ENCODE data around the gene OR10H5. TPM values are rescaled to one million over a fixed set of nuclear protein-coding genes. Genes with fewer than 3 reads are reported as not detected.
A peak's percentile ranks its signal among the peaks of the same experiment; 100 is the strongest.

The OR10H5 gene
- total RNA-seq, 1 experiment from 2014 or later: not detected

DNA sequence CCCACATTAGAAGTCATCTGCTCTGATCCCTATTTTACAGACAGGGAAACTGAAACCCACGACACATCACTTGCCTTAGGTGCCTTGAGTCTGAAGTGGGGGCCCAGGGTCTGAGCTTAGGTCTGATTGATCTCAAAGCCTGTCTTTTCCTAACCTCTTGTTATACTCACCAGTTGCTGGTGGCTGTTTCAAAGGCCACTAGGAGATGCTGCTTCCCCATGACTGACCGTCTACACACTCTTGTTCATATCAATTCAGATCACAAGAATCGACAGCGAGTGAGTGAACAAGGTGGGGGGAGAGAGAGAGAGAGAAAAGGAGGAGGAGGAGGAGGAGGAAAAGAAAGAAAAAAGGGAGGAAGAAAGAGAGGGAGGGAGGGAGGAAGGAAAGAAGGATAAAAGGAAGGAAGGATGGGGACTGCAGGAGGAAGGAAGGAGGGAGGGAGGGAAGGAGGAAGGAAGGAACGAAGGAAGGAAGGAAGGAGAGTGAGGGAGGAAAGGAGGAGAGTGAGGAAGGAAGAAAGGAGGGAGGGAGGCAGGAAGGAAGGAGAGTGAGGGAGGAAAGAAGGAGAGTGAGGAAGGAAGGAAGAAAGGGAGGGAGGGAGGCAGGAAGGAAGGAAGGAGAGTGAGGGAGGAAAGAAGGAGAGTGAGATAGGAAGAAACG, 24.7 kb downstream of the OR10H5 start:
- H3K27ac Mint-ChIP-seq (ENCODE audit: unreplicated experiment): no peak overlapping the region
- TF ChIP-seq, protein P1, sequence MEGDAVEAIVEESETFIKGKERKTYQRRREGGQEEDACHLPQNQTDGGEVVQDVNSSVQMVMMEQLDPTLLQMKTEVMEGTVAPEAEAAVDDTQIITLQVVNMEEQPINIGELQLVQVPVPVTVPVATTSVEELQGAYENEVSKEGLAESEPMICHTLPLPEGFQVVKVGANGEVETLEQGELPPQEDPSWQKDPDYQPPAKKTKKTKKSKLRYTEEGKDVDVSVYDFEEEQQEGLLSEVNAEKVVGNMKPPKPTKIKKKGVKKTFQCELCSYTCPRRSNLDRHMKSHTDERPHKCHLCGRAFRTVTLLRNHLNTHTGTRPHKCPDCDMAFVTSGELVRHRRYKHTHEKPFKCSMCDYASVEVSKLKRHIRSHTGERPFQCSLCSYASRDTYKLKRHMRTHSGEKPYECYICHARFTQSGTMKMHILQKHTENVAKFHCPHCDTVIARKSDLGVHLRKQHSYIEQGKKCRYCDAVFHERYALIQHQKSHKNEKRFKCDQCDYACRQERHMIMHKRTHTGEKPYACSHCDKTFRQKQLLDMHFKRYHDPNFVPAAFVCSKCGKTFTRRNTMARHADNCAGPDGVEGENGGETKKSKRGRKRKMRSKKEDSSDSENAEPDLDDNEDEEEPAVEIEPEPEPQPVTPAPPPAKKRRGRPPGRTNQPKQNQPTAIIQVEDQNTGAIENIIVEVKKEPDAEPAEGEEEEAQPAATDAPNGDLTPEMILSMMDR (IDR thresholded peaks at IDR 0.05; ENCODE audit: insufficient read depth in 1 of 2, low read depth in 1 of 2, low read length in 1 of 2, severe bottlenecking in 1 of 2, unreplicated experiment in 1 of 2): peak; percentile 29 to 69
- no peaks in the 10 kb centered on the region for H3K9me3 Mint-ChIP-seq (ENCODE audit: unreplicated experiment)
- Histone ChIP-seq H3K4me3 (ENCODE audit: low read depth, low read length) (no peak overlapping the region), H3K9me3 (no peaks in the 10 kb centered on the region), H3K4me1 (0 out of 2 replicates have a peak, but pooled peaks cover 4% of the 10 kb centered on the region), H3K36me3 (ENCODE audit: control insufficient read depth, insufficient read depth, low read length) (no peaks in the 10 kb centered on the region), H3K27me3 (replicated peaks; ENCODE audit: control insufficient read depth, insufficient read depth, low read length) (no peaks in the 10 kb centered on the region)
- peak; percentile 33 to 48 for DNase-seq
- no peaks in the 10 kb centered on the region for H3K36me3 Mint-ChIP-seq (ENCODE audit: insufficient read depth, unreplicated experiment)
- intact Hi-C loops (cut with micrococcal nuclease; ENCODE audit: unreplicated experiment): loop anchor here (1.0 to 5.0 kb wide), 2 partner anchors 57 to 230 kb away; no protein-coding TSS in a partner anchor
- H3K4me1 Mint-ChIP-seq (ENCODE audit: low read depth, unreplicated experiment): no peaks in the 10 kb centered on the region
- BruUV-seq (replicated peaks): no TSS peak
- H3K4me3 Mint-ChIP-seq (ENCODE audit: unreplicated experiment): peak overlapping the region; percentile 3
- H3K27me3 Mint-ChIP-seq (ENCODE audit: insufficient read depth, unreplicated experiment): peaks cover 7% of the 10 kb centered on the region
- ChIA-PET POLR2A (no interaction called here), CTCF (interaction anchor here (0.7 to 1.2 kb wide), 2 partner anchors 57 to 67 kb away, joined by 3 to 6 read pairs; no protein-coding TSS in a partner anchor)

DNA sequence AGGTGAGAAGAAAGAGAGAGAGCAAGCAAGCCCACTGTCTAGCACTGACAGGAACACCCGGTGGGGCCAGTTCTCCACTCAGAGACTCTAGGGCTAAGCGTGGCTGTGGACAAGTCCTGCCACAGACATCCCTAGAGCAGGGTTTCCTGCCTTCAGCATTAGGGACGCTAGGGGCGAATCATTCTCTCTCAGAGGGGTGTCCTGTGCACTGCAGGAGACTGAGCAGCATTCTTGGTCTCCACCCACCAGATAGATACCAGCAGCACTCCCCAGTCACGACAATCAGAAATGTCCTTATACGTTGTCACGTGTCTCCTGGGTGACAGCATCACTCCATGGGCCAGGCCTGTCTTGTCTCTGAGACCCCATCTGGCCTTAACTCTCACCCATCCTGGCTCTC, 26.5 kb downstream of the OR10H5 start:
- Mint-ChIP-seq H3K27me3 (ENCODE audit: insufficient read depth, unreplicated experiment) (peaks cover 7% of the 10 kb centered on the region), H3K36me3 (ENCODE audit: insufficient read depth, unreplicated experiment) (no peaks in the 10 kb centered on the region), H3K4me3 (ENCODE audit: unreplicated experiment) (no peak overlapping the region), H3K9me3 (ENCODE audit: unreplicated experiment) (no peaks in the 10 kb centered on the region), H3K27ac (ENCODE audit: unreplicated experiment) (no peak overlapping the region), H3K4me1 (ENCODE audit: low read depth, unreplicated experiment) (no peaks in the 10 kb centered on the region)
- DNase-seq: no peak
- H3K4me3 ChIP-seq (ENCODE audit: low read depth, low read length): no peak overlapping the region
- intact Hi-C loops (cut with micrococcal nuclease; ENCODE audit: unreplicated experiment): loop anchor here (5.0 kb wide), 1 partner anchor 228 kb away; no protein-coding TSS in a partner anchor
- no TSS peak for BruUV-seq (replicated peaks)
- H3K36me3 ChIP-seq (ENCODE audit: control insufficient read depth, insufficient read depth, low read length): no peaks in the 10 kb centered on the region
- ChIA-PET CTCF (no interaction called here), POLR2A (no interaction called here)
- TF ChIP-seq, protein P1 (IDR thresholded peaks at IDR 0.05; ENCODE audit: insufficient read depth in 1 of 2, low read depth in 1 of 2, low read length in 1 of 2, severe bottlenecking in 1 of 2, unreplicated experiment in 1 of 2): no peak
- H3K27me3 ChIP-seq (replicated peaks; ENCODE audit: control insufficient read depth, insufficient read depth, low read length): no peaks in the 10 kb centered on the region
- no peaks in the 10 kb centered on the region for H3K9me3 ChIP-seq
- H3K4me1 ChIP-seq: 0 out of 2 replicates have a peak, but pooled peaks cover 4% of the 10 kb centered on the region

DNA sequence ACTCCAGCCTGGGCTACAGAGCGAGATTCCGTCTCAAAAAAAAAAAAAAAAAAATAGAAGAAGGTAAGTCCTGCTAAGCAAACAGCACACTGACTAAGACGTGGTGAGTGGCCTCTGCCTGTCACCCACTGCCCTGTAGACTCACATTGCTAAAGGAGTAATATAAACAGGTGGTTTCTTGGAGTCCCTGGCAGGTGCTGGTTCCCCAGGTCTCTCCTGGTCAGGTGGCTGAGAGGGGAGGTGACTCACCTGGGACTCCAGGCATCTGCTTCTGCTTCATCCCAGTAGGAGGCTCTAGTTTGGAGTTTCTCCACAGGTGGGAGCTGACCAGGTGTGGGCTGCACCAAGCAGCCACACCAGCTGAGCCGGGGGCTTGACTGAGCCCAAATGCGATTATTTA, 27.8 kb downstream of the OR10H5 start, which contains the start of gene OR10H1:
OR10H1 (minus strand) TSS at position 359 of the 400 bp plus-strand sequence. CDS start 7,627 bp downstream, outside the sequence.
- intact Hi-C loops (cut with micrococcal nuclease; ENCODE audit: unreplicated experiment): no loop called here
- H3K27ac Mint-ChIP-seq (ENCODE audit: unreplicated experiment): no peak within 1 kb of the TSS
- CTCF ChIA-PET: no interaction called here
- POLR2A ChIA-PET: no interaction called here
- 0 out of 2 replicates have a peak, but pooled peaks cover 4% of the 10 kb centered on the region for H3K4me1 ChIP-seq
- H3K9me3 ChIP-seq: no peaks in the 10 kb centered on the region
- no peak within 1 kb of the TSS for H3K4me3 ChIP-seq (ENCODE audit: low read depth, low read length)
- TF ChIP-seq, protein P1 (IDR thresholded peaks at IDR 0.05; ENCODE audit: insufficient read depth in 1 of 2, low read depth in 1 of 2, low read length in 1 of 2, severe bottlenecking in 1 of 2, unreplicated experiment in 1 of 2): no peak
- peak; percentile 48 to 59 for DNase-seq
- H3K27me3 ChIP-seq (replicated peaks; ENCODE audit: control insufficient read depth, insufficient read depth, low read length): no peaks in the 10 kb centered on the region
- no peaks in the 10 kb centered on the region for H3K4me1 Mint-ChIP-seq (ENCODE audit: low read depth, unreplicated experiment)
- BruUV-seq (replicated peaks): no TSS peak
- no peaks in the 10 kb centered on the region for H3K9me3 Mint-ChIP-seq (ENCODE audit: unreplicated experiment)
- no peak within 1 kb of the TSS for H3K4me3 Mint-ChIP-seq (ENCODE audit: unreplicated experiment)
- peaks cover 7% of the 10 kb centered on the region for H3K27me3 Mint-ChIP-seq (ENCODE audit: insufficient read depth, unreplicated experiment)
- H3K36me3 Mint-ChIP-seq (ENCODE audit: insufficient read depth, unreplicated experiment): no peaks in the 10 kb centered on the region
- no peaks in the 10 kb centered on the region for H3K36me3 ChIP-seq (ENCODE audit: control insufficient read depth, insufficient read depth, low read length)
